ENCODE data around the gene RAB20.
"Not testable (repeated sequence)": the region's sequence is repeated elsewhere in the genome, so short reads cannot be mapped to it uniquely, and the experiment has no call there.

Gene RAB20

GRCh38 chr13:110574161-110574560 is 12.6 kb upstream of the RAB20 start:
- intact Hi-C loops (cut with DNase I; ENCODE audit: low total_unique reads), result no loop called here
- Histone ChIP-seq H3K4me1 (no peaks in the 10 kb centered on the region), H3K36me3 (no peaks in the 10 kb centered on the region), H3K4me3 (no peak overlapping the region), H3K27me3 (peaks cover 0 to 8% of the 10 kb centered on the region in 2 donors), H3K9me3 (no peaks in the 10 kb centered on the region), H3K27ac (no peak overlapping the region)
- TF ChIP-seq CTCF (IDR thresholded peaks at IDR 0.05), result no peak
- DNase-seq, result no peak

GRCh38 chr13:110572778-110573118 is 11.2 kb upstream of the RAB20 start:
- no peaks in the 10 kb centered on the region for H3K36me3 ChIP-seq
- TF ChIP-seq CTCF (IDR thresholded peaks at IDR 0.05), result no peak
- no peaks in the 10 kb centered on the region for H3K9me3 ChIP-seq
- no peak overlapping the region for H3K4me3 ChIP-seq
- no peak overlapping the region for H3K27ac ChIP-seq
- no peaks in the 10 kb centered on the region for H3K4me1 ChIP-seq
- peaks cover 0 to 8% of the 10 kb centered on the region in 2 donors for H3K27me3 ChIP-seq
- DNase-seq, result no peak
- intact Hi-C loops (cut with DNase I; ENCODE audit: low total_unique reads), result no loop called here

GRCh38 chr13:110571896-110572777 is 10.6 kb upstream of the RAB20 start:
- peaks cover 0 to 8% of the 10 kb centered on the region in 2 donors for H3K27me3 ChIP-seq
- no peaks in the 10 kb centered on the region for H3K36me3 ChIP-seq
- H3K4me1 ChIP-seq, result no peaks in the 10 kb centered on the region
- H3K27ac ChIP-seq, result no peak overlapping the region
- no peaks in the 10 kb centered on the region for H3K9me3 ChIP-seq
- DNase-seq, result no peak
- no peak overlapping the region for H3K4me3 ChIP-seq
- TF ChIP-seq CTCF (IDR thresholded peaks at IDR 0.05), result no peak
- intact Hi-C loops (cut with DNase I; ENCODE audit: low total_unique reads), result no loop called here

- Histone ChIP-seq H3K27ac (no peak overlapping the region), H3K27me3 (peaks cover 0 to 8% of the 10 kb centered on the region in 2 donors), H3K4me1 (no peaks in the 10 kb centered on the region), H3K9me3 (no peaks in the 10 kb centered on the region), H3K4me3 (no peak overlapping the region), H3K36me3 (no peaks in the 10 kb centered on the region)
- intact Hi-C loops (cut with DNase I; ENCODE audit: low total_unique reads), result no loop called here
- peak in 1 of 2 donors; percentile 17 for DNase-seq
- TF ChIP-seq CTCF (IDR thresholded peaks at IDR 0.05), result no peak
Observed at GRCh38 chr13:110570886-110571285, 9.4 kb upstream of the RAB20 start.

- intact Hi-C loops (cut with DNase I; ENCODE audit: low total_unique reads), result loop anchor here (10.0 kb wide), 1 partner anchor 95 kb away; no protein-coding TSS in a partner anchor
- H3K9me3 ChIP-seq, H3K4me3 ChIP-seq, H3K27me3 ChIP-seq, H3K36me3 ChIP-seq, H3K27ac ChIP-seq, H3K4me1 ChIP-seq: not testable (repeated sequence)
- DNase-seq, result peak in 1 of 2 donors; percentile 12
Observed at GRCh38 chr13:110569962-110570361, 8.4 kb upstream of the RAB20 start.

- Histone ChIP-seq H3K4me1 (peaks cover 0 to 2% (median 0%) of the 10 kb centered on the region in 4 donors), H3K4me3 (no peak overlapping the region), H3K27me3 (peaks cover 0 to 8% of the 10 kb centered on the region in 2 donors), H3K9me3 (no peaks in the 10 kb centered on the region), H3K27ac (no peak overlapping the region), H3K36me3 (no peaks in the 10 kb centered on the region)
- intact Hi-C loops (cut with DNase I; ENCODE audit: low total_unique reads), result loop anchor here (10.0 kb wide), 1 partner anchor 94 kb away; no protein-coding TSS in a partner anchor
- no peak for TF ChIP-seq CTCF (IDR thresholded peaks at IDR 0.05)
- no peak for DNase-seq
Observed at GRCh38 chr13:110568612-110569011, 7.1 kb upstream of the RAB20 start.

Data from tibial artery (tissue), 4 donors.